ENCODE data around the gene BTN1A1. TPM values are rescaled to one million over a fixed set of nuclear protein-coding genes. Genes with fewer than 3 reads are reported as not detected.

BTN1A1 gene
- total and polyA plus RNA-seq, 10 of the 15 experiments (the other 5 are each of a cell fraction or from before 2014, with no cell fraction given), result 0.05 to 2.2 (median 0.87) TPM

DNA sequence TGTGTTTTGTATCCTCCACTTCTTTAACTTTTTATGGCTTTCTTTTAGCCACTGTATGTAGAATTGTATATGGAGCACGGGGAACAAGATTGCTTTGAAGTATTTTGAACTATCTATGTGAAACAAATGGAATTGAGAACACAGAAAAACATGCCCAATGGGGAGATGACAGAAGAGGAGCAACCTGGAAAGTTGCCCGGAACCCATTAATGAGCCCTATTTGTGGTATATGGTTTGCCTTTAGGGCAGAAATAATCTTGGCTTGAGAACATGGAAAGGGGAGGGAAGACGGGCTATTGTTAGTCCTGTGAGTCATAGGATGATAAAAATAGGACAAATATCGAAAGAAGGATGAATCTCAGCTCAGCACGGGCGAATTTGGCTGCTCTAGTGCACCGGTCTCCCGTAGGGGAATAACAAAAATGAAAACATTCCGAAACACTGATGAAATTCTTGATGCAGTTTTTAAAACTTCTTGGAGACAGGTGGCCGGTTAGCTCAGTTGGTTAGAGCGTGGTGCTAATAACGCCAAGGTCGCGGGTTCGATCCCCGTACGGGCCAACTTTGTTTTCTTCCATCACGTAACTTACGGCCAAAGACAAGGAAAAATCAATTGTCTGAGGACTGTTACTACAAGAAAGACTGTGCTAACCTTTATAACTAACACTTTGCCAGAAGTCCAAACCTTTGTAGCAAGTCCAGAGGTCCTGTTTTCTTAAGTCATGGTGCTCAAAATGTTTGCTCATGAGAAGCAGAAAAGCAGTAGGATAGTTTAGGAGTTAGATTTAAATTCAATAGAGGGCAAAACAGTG lies 53.7 kb downstream of the BTN1A1 start (continued):
- TF ChIP-seq, protein P1, sequence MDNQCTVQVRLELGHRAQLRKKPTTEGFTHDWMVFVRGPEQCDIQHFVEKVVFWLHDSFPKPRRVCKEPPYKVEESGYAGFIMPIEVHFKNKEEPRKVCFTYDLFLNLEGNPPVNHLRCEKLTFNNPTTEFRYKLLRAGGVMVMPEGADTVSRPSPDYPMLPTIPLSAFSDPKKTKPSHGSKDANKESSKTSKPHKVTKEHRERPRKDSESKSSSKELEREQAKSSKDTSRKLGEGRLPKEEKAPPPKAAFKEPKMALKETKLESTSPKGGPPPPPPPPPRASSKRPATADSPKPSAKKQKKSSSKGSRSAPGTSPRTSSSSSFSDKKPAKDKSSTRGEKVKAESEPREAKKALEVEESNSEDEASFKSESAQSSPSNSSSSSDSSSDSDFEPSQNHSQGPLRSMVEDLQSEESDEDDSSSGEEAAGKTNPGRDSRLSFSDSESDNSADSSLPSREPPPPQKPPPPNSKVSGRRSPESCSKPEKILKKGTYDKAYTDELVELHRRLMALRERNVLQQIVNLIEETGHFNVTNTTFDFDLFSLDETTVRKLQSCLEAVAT (IDR thresholded peaks at IDR 0.05), result no peak
- TF ChIP-seq IRF4 (IDR thresholded peaks at IDR 0.05; ENCODE audit: low read depth, low read length) (peak; percentile 55; the same call in 1 of the 2 replicates), KLF5 (IDR thresholded peaks at IDR 0.05; ENCODE audit: partially characterized antibody) (peak; percentile 88), NR2C1 (IDR thresholded peaks at IDR 0.05) (no peak), HDAC2 (IDR thresholded peaks at IDR 0.05) (no peak), CREM (IDR thresholded peaks at IDR 0.05; ENCODE audit: low read depth) (0 out of 2 replicates have a peak, but pooled peaks have one; percentile 45), YY1 (IDR thresholded peaks at IDR 0.05; ENCODE audit: low read depth, low read length) (peak; percentile 69), TCF3 (IDR thresholded peaks at IDR 0.05; ENCODE audit: borderline replicate concordance, insufficient read depth, low read depth, low read length) (peak; percentile 61; the same call in 1 of the 2 replicates), EP300 (IDR thresholded peaks at IDR 0.05; ENCODE audit: borderline replicate concordance in 1 of 2, control insufficient read depth in 1 of 2, low read depth in 2 of 2, low read length in 2 of 2) (no peak; a peak in 1 of 4 replicates), ETV6 (conservative IDR thresholded peaks at IDR 0.05 in 1 of 2, IDR thresholded peaks at IDR 0.05 in 1 of 2; ENCODE audit: borderline replicate concordance in 1 of 2, low read depth in 1 of 2) (no peak), ATF7 (IDR thresholded peaks at IDR 0.05; ENCODE audit: low read depth) (no peak; the same call in 1 of the 2 replicates), MTA3 (IDR thresholded peaks at IDR 0.05; ENCODE audit: borderline replicate concordance, low read length) (no peak), PML (IDR thresholded peaks at IDR 0.05; ENCODE audit: low read length) (peak; percentile 72; the same call in 1 of the 2 replicates), LARP7 (IDR thresholded peaks at IDR 0.05) (no peak), RAD21 (IDR thresholded peaks at IDR 0.05; ENCODE audit: insufficient read depth, low read depth, low read length) (no peak), RAD51 (IDR thresholded peaks at IDR 0.05) (no peak), POLR2A (IDR thresholded peaks at IDR 0.05; ENCODE audit: low read depth, low read length) (no peak), BCL11A (IDR thresholded peaks at IDR 0.05; ENCODE audit: low read depth, low read length) (0 out of 2 replicates have a peak, but pooled peaks have one; percentile 12)
- TF ChIP-seq, protein P2, sequence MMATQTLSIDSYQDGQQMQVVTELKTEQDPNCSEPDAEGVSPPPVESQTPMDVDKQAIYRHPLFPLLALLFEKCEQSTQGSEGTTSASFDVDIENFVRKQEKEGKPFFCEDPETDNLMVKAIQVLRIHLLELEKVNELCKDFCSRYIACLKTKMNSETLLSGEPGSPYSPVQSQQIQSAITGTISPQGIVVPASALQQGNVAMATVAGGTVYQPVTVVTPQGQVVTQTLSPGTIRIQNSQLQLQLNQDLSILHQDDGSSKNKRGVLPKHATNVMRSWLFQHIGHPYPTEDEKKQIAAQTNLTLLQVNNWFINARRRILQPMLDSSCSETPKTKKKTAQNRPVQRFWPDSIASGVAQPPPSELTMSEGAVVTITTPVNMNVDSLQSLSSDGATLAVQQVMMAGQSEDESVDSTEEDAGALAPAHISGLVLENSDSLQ (IDR thresholded peaks at IDR 0.05), result 0 out of 2 replicates have a peak, but pooled peaks have one; percentile 5
- TF ChIP-seq, protein P3, sequence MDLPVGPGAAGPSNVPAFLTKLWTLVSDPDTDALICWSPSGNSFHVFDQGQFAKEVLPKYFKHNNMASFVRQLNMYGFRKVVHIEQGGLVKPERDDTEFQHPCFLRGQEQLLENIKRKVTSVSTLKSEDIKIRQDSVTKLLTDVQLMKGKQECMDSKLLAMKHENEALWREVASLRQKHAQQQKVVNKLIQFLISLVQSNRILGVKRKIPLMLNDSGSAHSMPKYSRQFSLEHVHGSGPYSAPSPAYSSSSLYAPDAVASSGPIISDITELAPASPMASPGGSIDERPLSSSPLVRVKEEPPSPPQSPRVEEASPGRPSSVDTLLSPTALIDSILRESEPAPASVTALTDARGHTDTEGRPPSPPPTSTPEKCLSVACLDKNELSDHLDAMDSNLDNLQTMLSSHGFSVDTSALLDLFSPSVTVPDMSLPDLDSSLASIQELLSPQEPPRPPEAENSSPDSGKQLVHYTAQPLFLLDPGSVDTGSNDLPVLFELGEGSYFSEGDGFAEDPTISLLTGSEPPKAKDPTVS (IDR thresholded peaks at IDR 0.05; ENCODE audit: low read depth, low read length), result no peak
- TF ChIP-seq, protein P4, sequence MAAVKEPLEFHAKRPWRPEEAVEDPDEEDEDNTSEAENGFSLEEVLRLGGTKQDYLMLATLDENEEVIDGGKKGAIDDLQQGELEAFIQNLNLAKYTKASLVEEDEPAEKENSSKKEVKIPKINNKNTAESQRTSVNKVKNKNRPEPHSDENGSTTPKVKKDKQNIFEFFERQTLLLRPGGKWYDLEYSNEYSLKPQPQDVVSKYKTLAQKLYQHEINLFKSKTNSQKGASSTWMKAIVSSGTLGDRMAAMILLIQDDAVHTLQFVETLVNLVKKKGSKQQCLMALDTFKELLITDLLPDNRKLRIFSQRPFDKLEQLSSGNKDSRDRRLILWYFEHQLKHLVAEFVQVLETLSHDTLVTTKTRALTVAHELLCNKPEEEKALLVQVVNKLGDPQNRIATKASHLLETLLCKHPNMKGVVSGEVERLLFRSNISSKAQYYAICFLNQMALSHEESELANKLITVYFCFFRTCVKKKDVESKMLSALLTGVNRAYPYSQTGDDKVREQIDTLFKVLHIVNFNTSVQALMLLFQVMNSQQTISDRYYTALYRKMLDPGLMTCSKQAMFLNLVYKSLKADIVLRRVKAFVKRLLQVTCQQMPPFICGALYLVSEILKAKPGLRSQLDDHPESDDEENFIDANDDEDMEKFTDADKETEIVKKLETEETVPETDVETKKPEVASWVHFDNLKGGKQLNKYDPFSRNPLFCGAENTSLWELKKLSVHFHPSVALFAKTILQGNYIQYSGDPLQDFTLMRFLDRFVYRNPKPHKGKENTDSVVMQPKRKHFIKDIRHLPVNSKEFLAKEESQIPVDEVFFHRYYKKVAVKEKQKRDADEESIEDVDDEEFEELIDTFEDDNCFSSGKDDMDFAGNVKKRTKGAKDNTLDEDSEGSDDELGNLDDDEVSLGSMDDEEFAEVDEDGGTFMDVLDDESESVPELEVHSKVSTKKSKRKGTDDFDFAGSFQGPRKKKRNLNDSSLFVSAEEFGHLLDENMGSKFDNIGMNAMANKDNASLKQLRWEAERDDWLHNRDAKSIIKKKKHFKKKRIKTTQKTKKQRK (IDR thresholded peaks at IDR 0.05; ENCODE audit: low read depth, low read length), result no peak

Measured in GM12878 (cell line).